Psoas muscle (tissue), 8 donors: ENCODE data around the gene TMEM135. TPM values are rescaled to one million over a fixed set of nuclear protein-coding genes. Genes with fewer than 3 reads are reported as not detected.

Experiments
- ATAC-seq, 4 donors: fragments of 200-7000 bp; cut with Tn5 transposase; one replicate each; pipeline ENCODE4 v1.9.1; 2020; ENCODE audit warnings: moderate library complexity in 3 of 4, mild to moderate bottlenecking in 2 of 4
- DNase-seq, 2 donors: peaks; one replicate each; pipeline ENCODE4 v3.0.0-alpha.2; 2020
- H3K27ac ChIP-seq: fragments of 200-600 bp; one replicate; pipeline ENCODE4 v1.8.0; 2022
- H3K27me3 ChIP-seq, 3 donors: fragments of 200-600 bp in 1 of 3; one replicate each; pipeline versions ENCODE4 v1.6.1 to v1.8.0; 2013 to 2022; ENCODE audit warnings: low read length in 2 of 3, mild to moderate bottlenecking in 2 of 3, moderate library complexity in 1 of 3; ENCODE audit not compliant: insufficient read depth in 3 of 3
- H3K36me3 ChIP-seq, 2 donors: fragments of 200-600 bp in 1 of 2; one replicate each; pipeline versions ENCODE4 v1.6.1 to v1.8.0; 2013 to 2022; ENCODE audit warnings: low read depth in 1 of 2, mild to moderate bottlenecking in 1 of 2, moderate library complexity in 1 of 2; ENCODE audit not compliant: insufficient read depth in 1 of 2
- H3K4me1 ChIP-seq: fragments of 200-600 bp; one replicate; pipeline ENCODE4 v1.8.0; 2022
- H3K4me3 ChIP-seq: fragments of 200-600 bp; one replicate; pipeline ENCODE4 v1.8.0; 2022; ENCODE audit warnings: mild to moderate bottlenecking
- H3K9me3 ChIP-seq: fragments of 200-600 bp; one replicate; pipeline ENCODE4 v1.8.0; 2022
- WGBS, 3 donors: extraction: QIAGEN DNeasy Blood & Tissue Kit; methylation state at CpG; one replicate each; pipeline versions ENCODE4 v1.1.6 to v1.1.7; 2013; 5-methylcytosine and 5-hydroxymethylcytosine counted together
- intact Hi-C, 2 donors: fragments of 100-400 bp; cut with DNase I; formaldehyde crosslinking; loops; one replicate each; pipeline versions ENCODE4 v1.11.0 to v1.14.2; 2022
- polyA plus RNA-seq, 3 donors: library from polyadenylated mRNA; stranded (reverse); fragments of 200-250 nt; gene quantifications; one replicate each; pipeline ENCODE4 v1.2.3, GENCODE V29; 2013
- total RNA-seq, 4 donors: library from RNA; stranded (reverse); fragmentation: NEBNext Ultra II Directional in 2 of 4; extraction: Animal tissue kit (Norgen Biotek cat#: 25700) in 2 of 4; gene quantifications; one replicate each; pipeline versions ENCODE4 v1.2.1 to v1.2.4, GENCODE V29; 2021 to 2023
- TF ChIP-seq, protein P1 (sequence below): fragments of 200-600 bp; IDR thresholded peaks from one replicate; pipeline ENCODE4 v1.8.0; 2022; ENCODE audit warnings: antibody characterized with exemption
- donor health status: healthy with polysubstance abuse.
- donor health status: DM: no; HTN: no; CAD: no; lungs with moderate emphysema.
- donor health status: Bipolar disorder and iron deficiency.
- donor health status: healthy.
- donor health status: DM: yes; HTN: yes; CAD: no.
- donor health status: DM: no; HTN: no; CAD: no.
- donor health status: DM: no; HTN: no; CAD: no.
- donor health status: DM: yes; HTN: yes; CAD: no.

The TMEM135 gene
- total and polyA plus RNA-seq, 7 donors, result 4.1 to 26.6 (median 9.4) TPM

DNA sequence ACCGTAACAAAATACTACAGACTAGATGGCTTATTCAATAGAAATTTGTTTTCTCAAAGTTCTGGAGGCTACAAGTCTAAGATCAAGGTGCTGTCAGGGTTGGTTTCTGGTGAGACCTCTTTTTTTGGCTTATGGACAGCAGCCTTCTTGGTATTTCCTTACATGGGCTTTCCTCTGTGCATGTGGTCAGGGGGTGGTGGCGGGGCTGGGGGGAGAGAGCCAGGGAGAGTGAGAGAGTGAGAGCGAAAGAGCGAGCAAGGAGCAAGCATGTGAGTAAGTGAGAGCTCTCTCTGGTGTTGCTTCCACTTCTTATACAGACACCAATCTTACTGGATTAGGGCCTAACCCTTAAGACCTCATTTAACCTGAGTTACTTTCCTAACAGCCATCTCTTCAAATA, 181.5 kb downstream of the TMEM135 start:
- H3K9me3 ChIP-seq, result no peaks in the 10 kb centered on the region
- H3K4me1 ChIP-seq, result no peaks in the 10 kb centered on the region
- TF ChIP-seq, protein P1, sequence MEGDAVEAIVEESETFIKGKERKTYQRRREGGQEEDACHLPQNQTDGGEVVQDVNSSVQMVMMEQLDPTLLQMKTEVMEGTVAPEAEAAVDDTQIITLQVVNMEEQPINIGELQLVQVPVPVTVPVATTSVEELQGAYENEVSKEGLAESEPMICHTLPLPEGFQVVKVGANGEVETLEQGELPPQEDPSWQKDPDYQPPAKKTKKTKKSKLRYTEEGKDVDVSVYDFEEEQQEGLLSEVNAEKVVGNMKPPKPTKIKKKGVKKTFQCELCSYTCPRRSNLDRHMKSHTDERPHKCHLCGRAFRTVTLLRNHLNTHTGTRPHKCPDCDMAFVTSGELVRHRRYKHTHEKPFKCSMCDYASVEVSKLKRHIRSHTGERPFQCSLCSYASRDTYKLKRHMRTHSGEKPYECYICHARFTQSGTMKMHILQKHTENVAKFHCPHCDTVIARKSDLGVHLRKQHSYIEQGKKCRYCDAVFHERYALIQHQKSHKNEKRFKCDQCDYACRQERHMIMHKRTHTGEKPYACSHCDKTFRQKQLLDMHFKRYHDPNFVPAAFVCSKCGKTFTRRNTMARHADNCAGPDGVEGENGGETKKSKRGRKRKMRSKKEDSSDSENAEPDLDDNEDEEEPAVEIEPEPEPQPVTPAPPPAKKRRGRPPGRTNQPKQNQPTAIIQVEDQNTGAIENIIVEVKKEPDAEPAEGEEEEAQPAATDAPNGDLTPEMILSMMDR, result no peak
- DNase-seq, result no peak
- no peak overlapping the region for H3K27ac ChIP-seq
- H3K36me3 ChIP-seq, result no peaks in the 10 kb centered on the region
- H3K27me3 ChIP-seq, result no peaks in the 10 kb centered on the region
- no peak overlapping the region for H3K4me3 ChIP-seq
- intact Hi-C loops, result no loop called here
- peak in 2 of 4 donors; percentile 42 to 50 for ATAC-seq
- 87 to 96% (median 93%) methylated on average over 4 of the region's 4 CpGs for WGBS, 3 donors

GRCh38 chr11:87223816-87224215, 186.1 kb downstream of the TMEM135 start:
- TF ChIP-seq, protein P1, result no peak
- Histone ChIP-seq H3K4me1 (no peaks in the 10 kb centered on the region), H3K27ac (no peak overlapping the region), H3K27me3 (no peaks in the 10 kb centered on the region), H3K36me3 (no peaks in the 10 kb centered on the region), H3K9me3 (no peaks in the 10 kb centered on the region), H3K4me3 (no peak overlapping the region)
- DNase-seq (no peak), ATAC-seq (no peak)
- 77 to 91% (median 77%) methylated on average over 2 of the region's 2 CpGs for WGBS, 3 donors
- intact Hi-C loops, result no loop called here

DNA sequence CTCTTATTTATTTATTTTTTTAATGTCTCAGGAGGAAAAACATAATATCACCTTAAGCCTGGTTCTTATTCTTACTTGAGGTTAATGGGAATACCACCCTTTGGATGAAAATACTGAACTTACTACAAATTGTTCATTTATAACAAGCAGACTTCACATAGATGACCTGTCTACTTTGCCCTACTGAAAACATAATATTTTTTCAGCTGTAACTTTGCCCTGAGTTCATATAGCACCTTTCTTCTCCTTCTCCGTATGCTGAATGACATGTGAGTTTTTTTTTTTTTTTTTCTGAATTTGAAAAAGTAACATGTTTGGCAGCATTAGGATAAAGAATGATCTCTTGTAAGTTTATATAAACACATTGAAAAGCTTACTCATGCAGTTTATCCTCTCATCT, 186.8 kb downstream of the TMEM135 start:
- intact Hi-C loops, result no loop called here
- Histone ChIP-seq H3K9me3 (no peaks in the 10 kb centered on the region), H3K4me3 (no peak overlapping the region), H3K27ac (no peak overlapping the region), H3K36me3 (no peaks in the 10 kb centered on the region), H3K27me3 (no peaks in the 10 kb centered on the region), H3K4me1 (no peaks in the 10 kb centered on the region)
- TF ChIP-seq, protein P1, result no peak
- 79 to 93% (median 88%) methylated on average over 1 of the region's 1 CpG for WGBS, 3 donors
- ATAC-seq (no peak), DNase-seq (no peak)

DNA sequence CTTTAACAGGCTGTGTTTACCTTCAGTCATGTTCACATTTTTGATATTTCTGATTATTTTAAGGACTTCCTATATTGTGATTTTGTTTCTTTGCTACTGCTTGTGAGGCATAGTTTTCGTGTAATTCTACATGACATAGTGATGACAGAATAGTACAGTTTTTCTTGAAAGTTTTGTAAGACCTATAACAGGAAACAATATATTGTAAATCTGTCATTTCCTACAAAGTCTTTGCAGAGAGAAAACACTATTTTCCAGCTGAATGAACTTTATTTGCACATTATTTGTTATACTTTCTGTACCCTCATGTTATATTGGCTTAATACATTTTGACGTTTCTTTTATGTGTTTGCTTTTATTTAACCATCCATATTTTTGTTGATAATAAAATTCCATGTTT, 191.1 kb downstream of the TMEM135 start:
- Histone ChIP-seq H3K4me1 (no peaks in the 10 kb centered on the region), H3K27ac (no peak overlapping the region), H3K4me3 (no peak overlapping the region), H3K9me3 (peaks cover 17% of the 10 kb centered on the region), H3K27me3 (no peaks in the 10 kb centered on the region), H3K36me3 (no peaks in the 10 kb centered on the region)
- DNase-seq (no peak), ATAC-seq (no peak)
- intact Hi-C loops, result no loop called here
- TF ChIP-seq, protein P1, result no peak
- WGBS, 3 donors, result 57 to 84% (median 80%) methylated on average over 2 of the region's 2 CpGs

DNA sequence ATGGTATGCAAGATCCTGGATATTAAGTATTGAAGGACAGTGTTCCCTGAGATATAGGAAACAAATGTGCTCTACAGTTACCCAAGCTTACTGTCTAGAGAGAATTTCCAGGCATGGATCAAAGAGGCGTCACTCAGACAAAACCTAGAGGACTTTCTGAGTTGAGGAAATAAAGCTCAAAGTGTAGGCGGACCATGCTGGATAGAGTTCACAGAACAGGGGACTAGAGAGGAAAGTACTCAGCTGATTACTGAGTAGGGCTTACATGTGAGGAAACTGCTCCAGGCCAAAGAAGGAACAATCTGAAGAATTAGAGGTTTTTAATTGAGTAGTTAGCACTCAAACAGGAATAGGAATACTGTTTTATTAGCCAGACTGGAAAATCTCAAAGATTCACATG, 193.3 kb downstream of the TMEM135 start:
- no peak for ATAC-seq

More for the DNA sequence above, 193.3 kb downstream of the TMEM135 start:
- Histone ChIP-seq H3K4me3 (no peak overlapping the region), H3K9me3 (peaks cover 17% of the 10 kb centered on the region), H3K36me3 (no peaks in the 10 kb centered on the region), H3K4me1 (no peaks in the 10 kb centered on the region), H3K27me3 (no peaks in the 10 kb centered on the region), H3K27ac (no peak overlapping the region)
- intact Hi-C loops, result no loop called here
- DNase-seq, result no peak
- WGBS, 3 donors, result 98 to 99% (median 98%) methylated on average over 2 of the region's 2 CpGs
- TF ChIP-seq, protein P1, result no peak
